ENCODE measurements around the gene MAPK11. TPM values are rescaled to one million over a fixed set of nuclear protein-coding genes. Genes with fewer than 3 reads are reported as not detected.

The MAPK11 gene
- total RNA-seq, 1 donor from 2014 or later, result 11.3 TPM

DNA sequence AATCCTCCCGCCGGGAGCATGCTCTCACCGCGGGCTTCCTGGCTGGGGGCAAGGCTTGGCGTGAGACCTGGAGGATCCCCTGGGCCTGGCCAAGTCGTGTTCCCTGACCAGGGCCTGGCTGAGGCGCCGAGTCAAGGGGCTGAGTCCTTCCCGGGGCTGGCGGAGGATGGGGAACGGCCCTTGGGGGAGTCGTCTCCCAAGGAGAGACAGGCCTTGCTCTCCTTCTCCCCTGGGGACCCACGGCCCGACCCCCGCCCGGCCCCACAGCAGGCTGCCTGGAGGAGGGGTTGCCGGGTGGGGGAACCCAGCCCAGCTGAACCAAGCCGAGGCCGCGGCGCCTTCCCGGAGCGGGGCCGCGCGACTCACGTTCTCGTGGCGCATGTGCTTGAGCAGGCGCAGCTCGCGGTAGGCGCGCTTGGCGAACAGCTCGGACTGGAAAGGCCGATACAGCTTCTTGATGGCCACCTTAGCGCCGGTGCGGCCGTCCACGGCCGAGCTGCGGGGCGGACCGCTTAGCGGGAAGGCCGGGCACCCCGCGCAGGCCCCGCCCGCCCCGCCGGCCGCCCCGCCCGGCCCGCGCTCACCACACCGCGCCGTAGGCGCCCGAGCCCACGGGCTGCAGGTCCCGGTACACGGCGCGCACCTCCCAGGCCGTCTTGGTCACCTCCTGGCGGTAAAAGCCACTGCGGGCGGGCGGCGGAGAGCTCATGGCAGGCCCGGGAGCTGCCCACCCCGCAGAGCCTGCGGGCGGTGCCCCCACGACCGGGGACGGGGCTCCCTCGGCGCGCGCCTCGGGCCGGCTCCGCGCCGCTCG lies 9.2 kb downstream of the MAPK11 start:
- POLR2A ChIA-PET, result interaction anchor here (0.8 to 4.2 kb wide), 2 partner anchors 10 to 270 kb away, joined by 3 to 17 read pairs; partner anchors contain the start of gene HDAC10
- no peak overlapping the region for H3K27ac Mint-ChIP-seq
- H3K27me3 Mint-ChIP-seq, result peaks cover 13% of the 10 kb centered on the region
- DNase-seq (no peak), ATAC-seq (ENCODE audit: low read depth) (peak; percentile 35)
- H3K9me3 Mint-ChIP-seq, result no peaks in the 10 kb centered on the region
- CTCF ChIA-PET, result no interaction called here
- H3K4me1 Mint-ChIP-seq, result peaks cover 18% of the 10 kb centered on the region
- H3K4me3 Mint-ChIP-seq, result peak overlapping the region; percentile 15
- intact Hi-C loops (cut with micrococcal nuclease), result loop anchor here (1.0 kb wide), 1 partner anchor 9 kb away; no protein-coding TSS in a partner anchor
- TF ChIP-seq, protein P1, sequence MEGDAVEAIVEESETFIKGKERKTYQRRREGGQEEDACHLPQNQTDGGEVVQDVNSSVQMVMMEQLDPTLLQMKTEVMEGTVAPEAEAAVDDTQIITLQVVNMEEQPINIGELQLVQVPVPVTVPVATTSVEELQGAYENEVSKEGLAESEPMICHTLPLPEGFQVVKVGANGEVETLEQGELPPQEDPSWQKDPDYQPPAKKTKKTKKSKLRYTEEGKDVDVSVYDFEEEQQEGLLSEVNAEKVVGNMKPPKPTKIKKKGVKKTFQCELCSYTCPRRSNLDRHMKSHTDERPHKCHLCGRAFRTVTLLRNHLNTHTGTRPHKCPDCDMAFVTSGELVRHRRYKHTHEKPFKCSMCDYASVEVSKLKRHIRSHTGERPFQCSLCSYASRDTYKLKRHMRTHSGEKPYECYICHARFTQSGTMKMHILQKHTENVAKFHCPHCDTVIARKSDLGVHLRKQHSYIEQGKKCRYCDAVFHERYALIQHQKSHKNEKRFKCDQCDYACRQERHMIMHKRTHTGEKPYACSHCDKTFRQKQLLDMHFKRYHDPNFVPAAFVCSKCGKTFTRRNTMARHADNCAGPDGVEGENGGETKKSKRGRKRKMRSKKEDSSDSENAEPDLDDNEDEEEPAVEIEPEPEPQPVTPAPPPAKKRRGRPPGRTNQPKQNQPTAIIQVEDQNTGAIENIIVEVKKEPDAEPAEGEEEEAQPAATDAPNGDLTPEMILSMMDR (IDR thresholded peaks at IDR 0.05), result no peak
- no peaks in the 10 kb centered on the region for H3K36me3 Mint-ChIP-seq (ENCODE audit: low read depth)

DNA sequence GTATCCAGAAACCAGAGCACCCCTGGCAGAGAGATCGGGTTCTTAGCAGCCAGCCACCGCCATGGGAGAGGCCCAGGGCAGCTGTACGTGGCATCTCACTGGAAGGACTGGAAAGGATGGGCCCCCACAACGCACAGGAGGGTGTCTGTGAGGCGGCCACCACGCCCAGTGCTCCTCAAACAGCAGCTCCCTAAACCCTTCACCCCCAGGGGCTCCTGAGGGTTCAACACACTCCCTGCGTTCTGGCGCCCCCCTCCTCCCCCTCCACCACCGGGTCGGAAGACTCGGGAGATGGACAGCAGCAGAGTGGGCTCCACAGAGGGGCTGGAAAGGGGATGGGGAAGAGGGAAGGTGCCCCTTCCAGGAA lies 9.8 kb downstream of the MAPK11 start:
- Mint-ChIP-seq H3K27me3 (peaks cover 13% of the 10 kb centered on the region), H3K4me3 (peak overlapping the region; percentile 15), H3K36me3 (ENCODE audit: low read depth) (no peaks in the 10 kb centered on the region), H3K4me1 (peaks cover 18% of the 10 kb centered on the region), H3K9me3 (no peaks in the 10 kb centered on the region), H3K27ac (no peak overlapping the region)
- intact Hi-C loops (cut with micrococcal nuclease), result no loop called here
- CTCF ChIA-PET, result no interaction called here
- POLR2A ChIA-PET, result interaction anchor here (4.2 kb wide), 1 partner anchor 10 kb away, joined by 17 read pairs; the partner anchor contains the start of gene HDAC10
- TF ChIP-seq, protein P1 (IDR thresholded peaks at IDR 0.05), result no peak
- DNase-seq (no peak), ATAC-seq (ENCODE audit: low read depth) (no peak)

DNA sequence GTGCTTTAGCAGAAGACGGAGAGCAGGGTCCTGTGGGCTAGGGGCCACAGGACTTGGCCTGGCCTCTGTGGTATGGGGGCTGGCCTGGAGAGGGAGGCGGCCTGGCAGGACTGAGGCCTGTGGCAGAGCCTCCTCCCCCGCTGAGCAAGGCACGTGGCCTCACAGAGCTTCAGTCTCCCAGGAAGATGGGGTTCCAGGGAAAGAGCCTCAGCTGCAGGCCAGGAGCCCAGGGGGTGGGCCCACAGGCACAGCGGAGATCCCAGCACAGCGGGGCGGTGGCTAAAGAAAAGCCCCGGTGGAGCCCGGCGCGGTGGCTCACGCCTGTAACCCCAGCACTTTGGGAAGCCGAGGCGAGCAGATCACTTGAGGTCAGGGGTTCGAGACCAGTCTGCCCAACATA lies 10.9 kb downstream of the MAPK11 start:
- no peak for ATAC-seq (ENCODE audit: low read depth)
- Mint-ChIP-seq H3K27me3 (peaks cover 13% of the 10 kb centered on the region), H3K36me3 (ENCODE audit: low read depth) (no peaks in the 10 kb centered on the region), H3K4me1 (peaks cover 13% of the 10 kb centered on the region), H3K4me3 (no peak overlapping the region), H3K27ac (no peak overlapping the region), H3K9me3 (no peaks in the 10 kb centered on the region)
- intact Hi-C loops (cut with micrococcal nuclease), result no loop called here
- no peak for DNase-seq
- POLR2A ChIA-PET, result interaction anchor here (0.5 to 4.2 kb wide), 2 partner anchors 9 to 87 kb away, joined by 6 to 17 read pairs; partner anchors contain the start of gene HDAC10
- CTCF ChIA-PET, result no interaction called here
- TF ChIP-seq, protein P1 (IDR thresholded peaks at IDR 0.05), result no peak

DNA sequence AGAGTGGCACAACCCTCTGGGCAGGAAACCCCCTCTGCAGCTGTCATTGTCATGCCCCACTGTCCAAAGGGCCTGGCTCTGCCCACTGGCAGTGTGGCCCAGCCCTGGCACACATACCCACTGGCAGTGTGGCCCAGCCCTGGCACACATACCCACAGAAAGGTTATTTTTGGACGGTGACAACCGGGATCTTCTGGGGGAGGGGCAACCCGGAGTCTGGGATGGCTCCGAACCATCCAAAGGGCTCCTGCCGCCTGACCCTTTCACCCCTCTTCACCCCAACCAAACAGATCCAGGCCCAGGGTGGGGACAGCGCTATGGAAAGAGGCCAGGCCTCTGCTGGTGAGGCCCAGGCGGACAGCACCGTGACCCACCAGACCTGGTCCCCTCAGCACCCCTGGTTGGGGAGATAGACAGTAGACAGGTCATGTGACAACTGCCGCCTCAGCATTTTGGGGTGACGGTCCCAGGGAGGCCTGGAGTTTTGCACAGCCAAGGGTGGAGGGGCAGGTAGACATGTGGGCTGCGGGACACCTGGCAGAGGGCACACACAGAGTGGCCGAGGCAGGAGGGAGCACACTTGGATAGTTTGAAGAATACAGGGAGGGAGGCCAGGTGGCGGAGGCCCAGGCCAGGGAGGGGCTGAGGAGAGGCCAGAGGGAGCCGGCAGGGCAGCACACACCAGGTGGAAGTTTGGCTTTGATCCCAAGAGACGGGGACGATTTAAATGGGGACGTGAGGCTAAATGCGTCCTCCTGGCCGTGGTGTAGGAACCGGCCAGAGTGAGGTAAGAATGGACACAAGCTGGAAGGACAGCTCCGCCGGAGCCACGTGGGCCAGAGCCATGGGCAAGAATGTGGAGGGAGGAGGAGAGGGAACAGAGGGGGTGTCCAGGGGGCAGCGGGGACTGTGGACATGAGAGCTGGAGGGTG lies 11.6 kb downstream of the MAPK11 start:
- Mint-ChIP-seq H3K27ac (no peak overlapping the region), H3K4me3 (no peak overlapping the region), H3K4me1 (peaks cover 13% of the 10 kb centered on the region), H3K9me3 (no peaks in the 10 kb centered on the region), H3K36me3 (ENCODE audit: low read depth) (no peaks in the 10 kb centered on the region), H3K27me3 (peaks cover 13% of the 10 kb centered on the region)
- TF ChIP-seq, protein P1 (IDR thresholded peaks at IDR 0.05), result no peak
- CTCF ChIA-PET, result no interaction called here
- ATAC-seq (ENCODE audit: low read depth) (no peak), DNase-seq (no peak)
- intact Hi-C loops (cut with micrococcal nuclease), result no loop called here
- POLR2A ChIA-PET, result interaction anchor here (4.2 kb wide), 1 partner anchor 8 kb away, joined by 17 read pairs; the partner anchor contains the start of gene HDAC10

Measured in activated B cell treated with CpG ODN at 0.5 μM for 24 hours (primary cell).